ENCODE data around the gene KCNJ5.

DNA sequence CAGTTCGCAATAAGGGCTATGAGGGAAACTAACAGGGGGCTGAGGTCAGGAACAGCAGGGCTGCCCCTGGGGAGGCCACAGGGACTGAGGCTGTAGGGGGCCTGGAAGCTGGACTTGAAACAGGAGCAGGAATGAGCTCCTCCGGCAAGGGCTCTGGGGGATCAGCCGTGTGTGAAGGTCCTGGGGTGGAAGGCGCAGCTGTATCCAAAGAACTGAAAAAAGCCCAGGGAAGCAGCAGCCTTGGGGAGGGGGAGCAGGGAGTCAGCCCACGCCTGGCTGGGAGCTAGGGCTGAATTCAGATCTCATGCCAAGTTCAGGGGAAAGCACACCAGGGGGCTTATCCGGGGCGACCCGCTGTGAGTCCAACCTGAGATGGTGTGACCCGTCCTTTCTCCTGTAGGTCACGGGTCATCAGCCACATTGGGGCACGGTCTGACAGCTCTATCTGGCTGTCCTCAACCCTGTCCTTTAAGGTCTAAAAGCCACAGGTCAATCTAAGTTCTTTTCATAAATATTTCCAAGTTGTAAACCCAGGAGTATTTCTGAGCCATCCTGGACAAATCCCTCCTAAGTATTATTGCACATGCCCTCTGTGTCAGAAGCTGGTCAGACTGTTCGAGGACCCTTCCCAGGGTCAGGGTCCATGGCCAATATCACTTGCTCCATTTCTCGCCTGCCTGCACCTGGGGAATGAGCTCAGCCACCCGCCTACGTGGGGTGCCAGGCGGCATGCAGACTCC lies 33.5 kb downstream of the KCNJ5 start:
- TF ChIP-seq, protein P1, sequence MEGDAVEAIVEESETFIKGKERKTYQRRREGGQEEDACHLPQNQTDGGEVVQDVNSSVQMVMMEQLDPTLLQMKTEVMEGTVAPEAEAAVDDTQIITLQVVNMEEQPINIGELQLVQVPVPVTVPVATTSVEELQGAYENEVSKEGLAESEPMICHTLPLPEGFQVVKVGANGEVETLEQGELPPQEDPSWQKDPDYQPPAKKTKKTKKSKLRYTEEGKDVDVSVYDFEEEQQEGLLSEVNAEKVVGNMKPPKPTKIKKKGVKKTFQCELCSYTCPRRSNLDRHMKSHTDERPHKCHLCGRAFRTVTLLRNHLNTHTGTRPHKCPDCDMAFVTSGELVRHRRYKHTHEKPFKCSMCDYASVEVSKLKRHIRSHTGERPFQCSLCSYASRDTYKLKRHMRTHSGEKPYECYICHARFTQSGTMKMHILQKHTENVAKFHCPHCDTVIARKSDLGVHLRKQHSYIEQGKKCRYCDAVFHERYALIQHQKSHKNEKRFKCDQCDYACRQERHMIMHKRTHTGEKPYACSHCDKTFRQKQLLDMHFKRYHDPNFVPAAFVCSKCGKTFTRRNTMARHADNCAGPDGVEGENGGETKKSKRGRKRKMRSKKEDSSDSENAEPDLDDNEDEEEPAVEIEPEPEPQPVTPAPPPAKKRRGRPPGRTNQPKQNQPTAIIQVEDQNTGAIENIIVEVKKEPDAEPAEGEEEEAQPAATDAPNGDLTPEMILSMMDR (IDR thresholded peaks at IDR 0.05) = no peak
- no peak for TF ChIP-seq POLR2A (IDR thresholded peaks at IDR 0.05)

Data from uterus (tissue), 2 donors.